NOMO-1 treated with DMSO at 0.1 percent for 48 hours (cell line): ENCODE data around the gene TENT4B.

Experiments used
- DNase-seq: peaks from one replicate; lab custom pipeline; 2025; ENCODE audit not compliant: unreplicated experiment; lab: John Stamatoyannopoulos, UW

Gene TENT4B

GRCh38 chr16:50229149-50229726 lies 76.1 kb downstream of the TENT4B start:
- no peak for DNase-seq

- DNase-seq, result no peak
Observed at GRCh38 chr16:50234771-50235556, 81.9 kb downstream of the TENT4B start.

DNA sequence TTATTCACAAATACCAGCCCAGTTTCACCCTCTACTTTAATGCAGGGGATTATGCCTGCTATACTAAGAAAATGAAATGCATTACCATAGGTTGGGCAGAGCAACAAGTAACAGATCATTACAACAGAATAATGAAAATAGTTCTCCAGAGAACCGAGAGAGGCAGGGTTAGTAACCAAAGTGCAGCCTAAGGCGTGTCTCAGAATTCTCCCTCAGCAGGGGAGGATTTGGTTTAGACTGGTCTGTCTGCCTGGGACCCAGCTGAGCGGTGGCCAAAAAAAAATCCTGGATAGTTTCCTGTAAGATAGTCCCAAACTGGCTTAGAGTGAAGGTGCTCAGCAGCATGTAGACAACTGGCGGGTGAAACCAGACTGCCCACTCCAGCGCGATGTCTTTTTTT lies 82.5 kb downstream of the TENT4B start:
- DNase-seq, result no peak

GRCh38 chr16:50238314-50238713 lies 85.2 kb downstream of the TENT4B start:
- DNase-seq, result no peak

GRCh38 chr16:50238868-50239301 lies 85.8 kb downstream of the TENT4B start:
- DNase-seq, result no peak

GRCh38 chr16:50243024-50243423 lies 89.9 kb downstream of the TENT4B start:
- DNase-seq, result peak; percentile 86

DNA sequence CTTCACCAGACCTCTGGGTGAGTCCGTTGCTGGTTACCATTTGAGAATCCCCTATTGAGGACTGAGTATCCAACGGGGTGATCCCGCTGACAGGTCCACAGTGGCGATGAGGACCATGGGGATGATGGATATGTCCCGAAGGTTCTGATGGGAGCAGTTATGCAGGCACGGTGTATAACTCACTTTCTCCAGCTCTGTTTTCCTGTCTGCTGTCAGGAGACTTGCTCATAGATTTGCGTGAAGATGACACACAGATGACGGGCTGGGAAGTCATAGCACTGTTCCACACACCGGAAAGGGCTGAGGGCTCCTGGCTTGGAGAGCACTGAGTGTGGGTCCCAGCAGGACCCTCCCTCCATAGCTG lies 91.0 kb downstream of the TENT4B start:
- DNase-seq, result no peak

DNA sequence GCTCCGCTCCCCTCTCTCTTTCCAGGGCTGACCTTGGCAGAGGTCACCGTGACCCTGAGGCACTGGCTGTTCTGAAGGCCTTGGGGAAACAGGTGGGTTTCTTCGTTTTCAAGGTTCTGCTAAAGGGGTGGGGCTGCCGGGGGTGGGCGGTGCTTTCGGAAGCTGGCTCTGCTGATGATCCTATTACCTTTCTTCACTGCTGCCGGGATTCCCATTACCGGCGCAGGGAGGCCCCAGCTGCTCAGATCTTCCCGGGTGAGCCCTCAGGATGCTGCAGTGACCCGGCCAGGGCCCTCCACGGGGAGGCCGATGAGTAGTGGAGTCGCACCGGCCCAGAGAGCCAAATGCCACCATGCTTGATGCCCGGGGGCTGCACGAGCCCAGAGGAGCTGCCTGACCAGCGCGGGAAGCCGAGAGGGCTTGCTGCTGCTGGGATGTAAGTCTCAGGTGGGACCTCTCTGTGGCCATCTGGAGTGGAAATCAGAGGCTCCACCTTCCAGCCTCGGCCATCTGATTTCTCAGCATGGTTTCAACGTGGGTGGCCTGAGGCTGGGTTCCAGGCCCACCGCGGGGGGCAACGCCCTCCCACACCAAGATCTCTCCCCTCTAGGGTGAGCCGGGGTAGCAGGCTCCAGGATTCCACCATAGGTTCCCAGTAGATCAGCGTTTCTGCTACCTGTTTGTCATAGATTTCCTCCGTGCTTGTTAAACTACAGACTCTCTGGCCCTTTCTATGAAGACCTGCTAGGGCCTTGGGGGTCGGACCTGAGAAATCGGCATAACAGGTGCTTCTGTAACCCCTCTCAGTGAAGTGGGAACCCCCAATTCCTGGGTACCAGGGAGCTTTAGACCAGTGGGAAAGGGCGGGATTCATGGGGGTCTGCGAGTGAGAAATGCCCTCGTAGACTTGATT lies 91.7 kb downstream of the TENT4B start:
- no peak for DNase-seq

DNA sequence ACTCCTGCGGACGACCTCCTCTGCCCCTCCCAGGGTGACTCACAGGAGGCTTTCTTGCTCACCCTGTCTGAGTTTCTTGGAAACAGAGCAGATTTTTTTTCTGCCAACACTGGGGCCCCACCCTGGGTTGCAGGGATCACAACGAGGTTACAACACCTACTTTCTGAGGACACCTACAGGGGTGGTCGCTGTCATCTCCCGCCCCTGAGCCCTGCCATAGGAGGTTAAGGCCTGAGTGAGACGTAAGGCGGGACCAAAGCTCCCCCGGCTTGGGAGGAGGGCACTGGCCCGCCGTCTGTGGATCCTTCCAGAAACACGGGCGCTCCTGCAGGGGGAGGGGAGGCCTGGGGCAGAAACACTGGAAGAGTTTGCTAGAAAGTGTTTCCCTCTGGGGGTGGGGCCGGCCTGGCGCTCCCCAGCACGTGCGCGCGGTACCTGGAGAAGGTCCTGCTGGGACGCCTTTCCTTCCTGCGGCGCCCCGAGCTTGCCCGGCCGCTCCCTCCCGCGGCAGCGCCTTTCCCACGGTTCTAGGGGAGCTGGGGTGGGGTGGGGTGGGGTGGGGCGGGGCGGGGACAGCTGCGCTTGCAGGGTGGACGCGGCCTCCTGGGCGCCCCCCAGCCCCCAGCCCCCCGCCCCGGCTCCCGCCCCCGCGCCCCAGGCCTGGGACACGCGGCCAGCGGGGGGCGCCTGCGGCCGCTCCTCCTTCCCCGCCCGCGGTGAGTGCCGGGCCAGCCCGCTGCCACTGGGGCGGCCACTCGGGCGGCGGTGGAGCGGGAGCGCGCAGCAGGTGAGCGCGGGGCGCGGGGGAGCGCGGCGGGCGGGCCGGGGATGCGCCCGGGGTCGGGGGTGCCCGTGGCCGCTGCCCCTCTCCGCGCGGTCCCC lies 92.6 kb downstream of the TENT4B start:
- peak; percentile 32 for DNase-seq

GRCh38 chr16:50246299-50247122 lies 93.4 kb downstream of the TENT4B start:
- no peak for DNase-seq

DNA sequence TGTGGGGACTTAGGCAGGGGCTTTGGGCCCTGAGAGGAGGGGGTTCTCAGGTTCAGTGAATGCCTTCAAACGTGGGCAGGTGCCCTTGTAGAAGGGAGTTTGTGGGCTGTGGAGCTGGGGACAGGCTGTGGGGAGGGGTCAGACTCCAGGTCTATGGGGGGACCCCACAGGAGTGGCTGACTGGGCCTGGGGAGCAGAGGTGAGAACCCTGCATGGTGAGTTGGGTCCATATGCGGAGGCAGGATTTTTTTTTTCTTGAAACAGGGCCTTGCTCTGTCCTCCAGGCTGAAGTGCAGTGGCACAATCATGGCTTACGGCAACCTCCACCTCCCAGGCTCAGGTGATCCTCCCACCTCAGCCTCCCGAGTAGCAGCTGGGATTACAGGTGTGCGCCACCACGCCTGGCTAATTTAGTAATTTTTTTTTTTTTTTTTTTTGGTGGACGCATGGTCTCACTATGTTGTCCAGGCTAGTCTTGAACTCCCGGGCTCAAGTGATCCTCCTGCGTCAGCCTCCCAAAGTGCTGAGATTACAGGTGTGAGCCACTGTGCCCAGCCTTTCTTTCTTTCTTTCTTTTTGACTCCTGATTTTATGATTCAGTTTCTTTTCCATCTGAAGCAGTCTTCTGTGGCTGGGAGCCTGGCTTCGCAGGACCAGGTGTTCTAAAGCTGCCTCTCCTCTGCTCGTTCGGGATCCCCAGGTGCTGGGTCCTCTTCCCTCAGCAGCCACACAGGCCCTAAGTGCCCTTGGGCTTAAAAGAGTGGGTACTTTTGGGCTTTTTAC lies 94.2 kb downstream of the TENT4B start:
- DNase-seq, result no peak

DNA sequence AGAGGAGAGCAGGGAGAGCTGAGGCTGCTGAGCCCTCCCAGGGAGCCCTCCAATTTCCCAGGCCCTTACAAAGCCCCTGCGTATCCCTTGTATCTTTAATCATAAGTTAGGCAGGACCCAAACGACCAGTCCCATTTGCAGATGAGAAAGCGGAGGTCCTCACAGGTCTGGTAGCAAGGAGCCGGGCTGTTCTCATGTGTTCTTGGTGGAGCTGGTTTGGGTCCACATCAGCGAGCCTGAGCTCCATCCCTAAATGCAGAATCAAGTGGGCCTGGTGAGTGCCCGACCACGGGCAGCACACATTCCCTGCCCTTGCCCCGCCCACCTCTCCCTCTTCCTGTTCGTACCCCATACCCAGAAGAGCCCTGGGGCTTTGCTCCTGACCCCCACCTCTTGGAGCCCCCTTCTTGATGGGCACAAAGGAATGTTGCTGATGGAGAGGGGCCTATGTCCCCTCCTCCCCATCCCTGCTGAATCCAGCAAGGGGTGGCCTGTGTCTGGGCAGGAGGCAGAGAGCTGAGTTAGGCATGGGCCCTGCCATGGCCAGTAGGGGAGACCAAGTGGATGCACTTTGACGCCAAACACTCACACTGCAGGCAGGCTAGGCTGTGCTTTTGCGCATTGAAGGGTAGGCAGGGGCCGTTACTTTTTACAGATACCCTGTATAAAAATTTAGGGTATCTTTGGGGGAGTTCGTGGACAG lies 95.0 kb downstream of the TENT4B start:
- DNase-seq, result no peak

GRCh38 chr16:50248845-50249244 lies 95.7 kb downstream of the TENT4B start:
- DNase-seq, result no peak

- DNase-seq, result no peak
Observed at GRCh38 chr16:50251375-50252081, 98.4 kb downstream of the TENT4B start.

- DNase-seq, result no peak
Observed at GRCh38 chr16:50252082-50252611, 99.0 kb downstream of the TENT4B start.

GRCh38 chr16:50252874-50253513 lies 99.9 kb downstream of the TENT4B start:
- no peak for DNase-seq

DNA sequence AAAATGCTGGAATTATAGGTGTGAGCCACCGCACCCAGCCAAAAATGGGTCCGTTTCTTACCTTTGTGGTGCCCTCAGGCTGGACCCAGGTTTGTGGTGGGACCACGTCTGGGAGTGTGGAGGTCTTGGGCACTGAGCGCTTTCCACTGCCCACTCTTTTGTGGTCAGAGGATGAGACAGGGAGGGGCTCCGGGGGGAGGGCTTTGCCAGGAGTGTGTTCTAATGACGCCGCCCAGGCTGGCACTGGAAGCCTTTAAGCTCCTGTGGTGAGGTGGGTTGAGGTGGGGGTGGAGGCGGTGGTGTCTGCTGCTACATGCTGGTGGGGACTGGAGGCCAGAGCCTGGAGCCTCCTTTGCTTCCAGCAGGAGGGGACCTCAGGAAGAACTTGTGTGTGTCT lies 100.4 kb downstream of the TENT4B start:
- DNase-seq, result no peak
